ENCODE data around the gene HSPBAP1. TPM values are rescaled to one million over a fixed set of nuclear protein-coding genes. Genes with fewer than 3 reads are reported as not detected.

Gene HSPBAP1
- total and polyA plus RNA-seq, 9 of the 15 experiments (the other 6 are each of a cell fraction or from before 2014, with no cell fraction given): 2.1 to 4.5 (median 3.4) TPM

- ATAC-seq (no peak), FAIRE-seq (no peak), DNase-seq (ENCODE audit: extremely low read depth in 1 of 4, low spot score in 3 of 4) (no peak)
- in situ Hi-C loops (cut with MboI) (no loop called here), intact Hi-C loops (cut with micrococcal nuclease) (no loop called here)
- Histone ChIP-seq H4K20me1 (replicated peaks; ENCODE audit: control insufficient read depth, insufficient read depth, low read length) (no peaks in the 10 kb centered on the region), H3K9me1 (ENCODE audit: control insufficient read depth, insufficient read depth, low read length) (no peaks in the 10 kb centered on the region), H3K4me3 (no peak overlapping the region), H3K36me3 (ENCODE audit: control insufficient read depth, insufficient read depth, low read length) (peaks cover 15% of the 10 kb centered on the region; the same call in 1 of the 3 replicates), H3K4me2 (ENCODE audit: insufficient read depth, low read length) (no peak overlapping the region), H3K27me3 (ENCODE audit: control insufficient read depth in 2 of 2, insufficient read depth in 2 of 2, low read length in 2 of 2) (no peaks in the 10 kb centered on the region), H3K27ac (ENCODE audit: extremely low read depth, low read depth, low read length) (no peak overlapping the region), H3K9me3 (replicated peaks; ENCODE audit: control insufficient read depth, insufficient read depth, low read depth, low read length) (no peaks in the 10 kb centered on the region), H3K79me2 (ENCODE audit: control insufficient read depth, insufficient read depth, low read length) (no peaks in the 10 kb centered on the region), H3K4me1 (replicated peaks in 1 of 2; ENCODE audit: control insufficient read depth in 2 of 2, insufficient read depth in 2 of 2, low read length in 2 of 2) (no peaks in the 10 kb centered on the region; a peak in 1 of 5 replicates), H3K9ac (ENCODE audit: insufficient read depth in 1 of 2, low read depth in 2 of 2, low read length in 2 of 2) (no peak overlapping the region), H2AFZ (ENCODE audit: low read depth, low read length) (no peak overlapping the region)
- CTCF ChIA-PET (ENCODE audit: low intra/inter-chr PET ratio): no interaction called here
- BruUV-seq (replicated peaks): no TSS peak
- POLR2A ChIA-PET: interaction anchor here (0.6 kb wide), 2 partner anchors 222 to 403 kb away, joined by 3 read pairs; no protein-coding TSS in a partner anchor
- TF ChIP-seq SRSF9 (IDR thresholded peaks at IDR 0.05; ENCODE audit: borderline replicate concordance, low read depth, low read length): no peak
- no peak for TF ChIP-seq STAT6 (CRISPR knock-in tag; IDR thresholded peaks at IDR 0.05)
- TF ChIP-seq ZNF24 (IDR thresholded peaks at IDR 0.05): no peak
- TF ChIP-seq SAFB (IDR thresholded peaks at IDR 0.05; ENCODE audit: borderline replicate concordance, low read depth, low read length): no peak
- no peak for TF ChIP-seq NFE2 (IDR thresholded peaks at IDR 0.05; ENCODE audit: low read depth)
- no peak for TF ChIP-seq TAF9B (IDR thresholded peaks at IDR 0.05; ENCODE audit: partially characterized antibody)
- no peak for TF ChIP-seq ZFX (CRISPR knock-in tag; IDR thresholded peaks at IDR 0.05)
- 30% methylated on average over 3 of the region's 3 CpGs for WGBS (ENCODE audit: insufficient coverage, low coverage, missing lambda C conversion rate)
These were observed 74.2 kb downstream of the HSPBAP1 start for GRCh38 chr3:122719273-122719921.
